ENCODE measurements around the gene MAN2C1.
"Not testable (repeated sequence)": the region's sequence is repeated elsewhere in the genome, so short reads cannot be mapped to it uniquely, and the experiment has no call there.

MAN2C1 gene

DNA sequence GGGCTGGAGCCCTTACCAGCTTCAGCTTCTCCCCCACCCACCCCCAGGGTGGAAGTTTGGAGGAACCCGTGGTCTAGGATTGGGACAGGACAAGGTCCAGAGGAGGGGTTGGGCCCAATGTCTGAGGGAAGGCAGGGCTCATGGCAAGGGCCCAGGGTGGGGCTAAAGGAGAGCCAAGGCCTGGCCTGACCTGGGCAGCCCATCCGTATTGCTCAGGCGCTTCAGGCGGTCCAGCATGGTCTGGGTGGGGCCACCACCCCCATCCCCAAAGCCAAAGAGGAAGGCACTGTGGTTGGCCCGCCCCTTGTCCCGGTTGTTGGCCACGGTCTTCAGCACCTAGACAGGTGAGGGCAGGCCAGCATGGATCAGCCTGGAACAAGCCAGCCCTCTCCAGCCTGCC is 7.6 kb downstream of the MAN2C1 start:
- DNase-seq: no peak

GRCh38 chr15:75360391-75360790 is 8.0 kb downstream of the MAN2C1 start:
- no peak for DNase-seq

DNA sequence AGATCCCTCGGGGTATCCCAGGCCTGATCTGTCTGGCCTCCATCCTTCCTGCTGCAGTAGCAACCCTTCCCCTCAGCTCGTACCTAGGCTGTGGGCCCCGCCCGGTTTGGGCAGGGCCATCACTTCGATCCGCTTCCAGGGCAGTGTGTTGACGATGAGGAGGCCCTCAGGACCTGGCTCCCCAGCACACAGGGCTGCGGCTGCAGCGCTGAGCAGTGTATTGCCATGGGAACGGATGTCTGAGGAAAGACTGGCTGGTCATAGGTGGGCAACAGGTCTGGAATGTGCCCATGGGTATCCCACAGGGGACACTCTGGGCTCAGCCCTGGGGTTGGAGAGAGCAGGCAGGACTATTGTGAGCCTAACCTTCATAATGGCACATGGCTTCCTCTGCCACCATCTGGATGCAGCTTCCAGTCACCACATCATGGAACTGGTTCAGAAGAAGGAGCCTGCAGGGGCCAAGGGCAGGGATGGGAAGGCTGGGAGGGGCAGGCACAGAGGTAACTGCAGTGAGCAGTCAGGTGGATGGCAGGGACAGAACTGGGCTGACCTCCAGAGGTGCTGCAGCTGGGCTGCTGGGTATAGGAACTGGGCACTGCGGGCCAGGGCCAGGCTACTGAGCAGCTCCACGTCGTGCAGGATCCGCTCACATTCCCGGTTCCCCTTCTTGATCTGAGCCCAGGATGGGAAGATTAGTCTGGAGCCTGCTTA is 8.7 kb downstream of the MAN2C1 start:
- no peak for DNase-seq

DNA sequence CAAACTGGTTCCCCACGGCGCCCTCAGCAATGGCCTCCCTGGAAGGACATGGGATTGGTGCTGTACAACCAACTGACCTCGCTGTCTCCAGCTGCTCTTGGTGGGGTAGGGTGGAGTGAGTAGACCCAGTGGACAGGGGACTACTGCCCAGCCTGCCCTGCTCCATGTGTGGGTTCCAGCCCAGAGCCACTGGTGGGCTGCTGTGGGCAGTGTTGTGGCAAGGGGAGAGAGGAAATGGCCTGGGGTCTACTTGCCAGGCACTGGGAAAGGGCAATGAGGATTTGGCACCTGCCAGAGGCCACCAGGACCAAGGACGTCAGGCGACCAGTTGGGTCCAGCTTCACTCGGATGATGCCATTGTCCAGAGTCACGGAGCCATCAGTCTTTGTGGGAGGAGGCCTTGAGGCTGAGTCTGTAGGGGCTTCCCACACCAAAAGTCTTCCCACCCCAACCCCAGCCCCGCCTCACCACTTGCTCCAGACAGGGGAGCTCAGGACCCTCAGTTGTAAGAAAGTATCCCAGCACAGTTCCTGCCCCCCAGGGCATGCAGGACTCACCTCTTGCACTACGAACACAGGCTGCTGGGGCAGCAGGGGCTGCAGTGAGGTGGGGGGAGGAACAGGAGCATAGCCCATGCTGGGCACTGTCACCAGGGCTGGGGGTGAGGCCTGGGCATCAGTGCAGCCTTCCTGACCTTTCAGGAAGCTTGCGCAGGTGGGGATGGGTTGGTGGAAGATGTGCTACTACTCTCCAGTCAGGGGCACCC is 9.5 kb downstream of the MAN2C1 start:
- DNase-seq: no peak

DNA sequence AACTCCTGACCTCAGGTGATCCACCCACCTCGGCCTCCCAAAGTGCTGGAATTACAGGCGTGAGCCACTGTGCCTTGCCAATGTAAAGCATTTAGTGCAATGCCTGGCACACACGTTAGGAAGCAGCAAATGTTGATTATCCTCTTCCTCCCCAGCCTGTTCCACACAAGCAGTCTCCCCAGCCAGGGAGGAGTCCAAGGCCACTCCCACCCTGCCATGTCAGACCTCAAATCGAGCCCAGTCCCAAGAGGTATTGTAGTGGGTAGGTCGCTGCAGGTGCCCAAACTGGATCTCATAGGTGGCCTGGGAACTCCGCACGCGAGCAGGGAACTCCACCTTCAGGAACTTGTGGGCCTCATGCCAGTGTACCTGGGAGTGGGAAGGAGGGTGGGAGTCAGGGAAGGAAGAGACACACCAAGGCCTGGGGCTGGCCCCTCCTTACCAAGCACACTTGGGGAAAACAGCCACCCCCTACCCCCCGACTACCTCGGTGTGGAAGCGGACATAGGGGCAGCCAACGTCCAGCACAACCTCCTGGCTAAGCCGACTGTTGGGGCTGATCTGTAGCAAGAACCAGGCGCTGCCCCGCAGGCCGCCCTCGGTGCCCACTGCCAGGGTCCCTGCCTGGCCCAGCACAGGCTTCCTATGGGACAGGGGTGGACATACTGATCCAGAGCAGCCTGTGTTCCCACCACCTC is 10.3 kb downstream of the MAN2C1 start:
- no peak for DNase-seq

- DNase-seq: no peak
Measured at GRCh38 chr15:75356517-75356916, 11.9 kb downstream of the MAN2C1 start.

- DNase-seq: no peak
Measured at GRCh38 chr15:75356006-75356405, 12.4 kb downstream of the MAN2C1 start.

DNA sequence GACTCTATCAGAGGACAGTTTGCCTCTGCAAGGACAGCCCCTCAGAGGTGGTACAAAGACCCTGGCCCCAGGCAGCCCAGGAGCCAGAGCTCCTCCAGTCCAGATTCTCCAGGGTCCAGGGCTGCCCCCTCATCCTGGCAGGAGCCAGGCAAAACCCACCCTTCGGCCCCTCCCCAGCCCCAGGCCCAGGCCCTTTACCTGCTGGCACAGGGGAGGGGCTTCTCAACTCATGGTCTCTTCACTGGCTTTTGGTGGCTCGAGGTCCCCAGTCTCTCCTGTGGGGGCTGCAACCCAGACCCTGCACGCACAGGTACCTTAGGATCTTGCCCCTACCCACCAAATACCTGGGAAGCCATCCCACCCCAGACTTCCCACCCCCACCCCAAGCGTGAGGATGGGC is 13.0 kb downstream of the MAN2C1 start:
- no peak for DNase-seq

DNA sequence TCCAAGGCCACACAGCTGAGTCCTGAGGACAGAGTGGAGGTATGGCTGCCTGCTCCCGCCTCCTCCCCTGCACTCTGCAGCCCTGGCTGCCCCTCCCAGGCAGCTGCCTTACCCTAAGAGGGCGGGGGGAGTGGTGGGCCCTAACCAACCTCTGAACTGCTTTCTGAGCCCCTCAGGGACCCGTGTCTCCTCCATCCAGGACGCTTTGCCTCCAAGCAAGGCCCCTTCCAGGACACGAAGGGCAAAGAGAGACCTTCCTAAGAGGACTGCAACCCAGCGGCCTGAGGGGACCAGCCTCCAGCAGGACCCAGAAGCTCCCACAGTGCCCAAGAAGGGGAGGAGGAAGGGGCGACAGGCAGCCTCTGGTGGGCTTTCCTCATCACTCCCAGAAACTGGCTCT is 14.0 kb downstream of the MAN2C1 start:
- DNase-seq: no peak

DNA sequence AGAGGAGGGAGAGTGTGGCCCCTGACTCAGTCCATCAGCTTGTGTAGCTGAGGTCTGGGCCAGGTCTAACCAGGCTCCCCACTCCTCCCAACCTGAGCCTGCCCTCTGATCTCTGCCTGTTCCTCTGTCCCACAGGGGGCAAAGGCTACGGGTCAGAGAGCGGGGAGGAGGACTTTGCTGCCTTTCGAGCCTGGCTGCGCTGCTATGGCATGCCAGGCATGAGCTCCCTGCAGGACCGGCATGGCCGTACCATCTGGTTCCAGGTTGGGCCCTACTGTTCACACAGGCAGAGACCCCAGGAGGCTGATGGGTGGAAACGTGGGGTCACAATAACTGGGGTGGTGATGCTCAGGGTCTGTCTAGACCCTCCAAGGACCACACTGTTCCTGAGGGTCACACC is 14.8 kb downstream of the MAN2C1 start:
- no peak for DNase-seq

- DNase-seq: no peak
Measured at GRCh38 chr15:75352186-75353080, 16.0 kb downstream of the MAN2C1 start.

- DNase-seq: no peak
Measured at GRCh38 chr15:75350601-75351361, 17.6 kb downstream of the MAN2C1 start.

GRCh38 chr15:75349851-75350588 is 18.4 kb downstream of the MAN2C1 start:
- DNase-seq: peak; percentile 82

DNA sequence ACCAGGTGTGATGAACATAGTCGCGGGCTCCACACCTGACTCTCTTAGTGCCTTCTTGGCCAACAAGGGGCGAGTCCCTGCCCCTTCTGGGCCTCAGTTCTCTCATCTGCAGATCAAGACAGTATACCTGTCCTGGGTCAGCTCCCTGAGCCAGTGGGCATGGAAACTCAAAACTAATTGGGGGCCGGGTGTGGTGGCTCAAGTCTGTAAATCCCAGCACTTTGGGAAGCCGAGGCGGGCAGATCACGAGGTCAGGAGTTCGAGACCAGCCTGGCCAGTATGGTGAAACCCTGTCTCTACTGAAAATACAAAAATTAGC is 19.1 kb downstream of the MAN2C1 start:
- not testable (repeated sequence) for DNase-seq

DNA sequence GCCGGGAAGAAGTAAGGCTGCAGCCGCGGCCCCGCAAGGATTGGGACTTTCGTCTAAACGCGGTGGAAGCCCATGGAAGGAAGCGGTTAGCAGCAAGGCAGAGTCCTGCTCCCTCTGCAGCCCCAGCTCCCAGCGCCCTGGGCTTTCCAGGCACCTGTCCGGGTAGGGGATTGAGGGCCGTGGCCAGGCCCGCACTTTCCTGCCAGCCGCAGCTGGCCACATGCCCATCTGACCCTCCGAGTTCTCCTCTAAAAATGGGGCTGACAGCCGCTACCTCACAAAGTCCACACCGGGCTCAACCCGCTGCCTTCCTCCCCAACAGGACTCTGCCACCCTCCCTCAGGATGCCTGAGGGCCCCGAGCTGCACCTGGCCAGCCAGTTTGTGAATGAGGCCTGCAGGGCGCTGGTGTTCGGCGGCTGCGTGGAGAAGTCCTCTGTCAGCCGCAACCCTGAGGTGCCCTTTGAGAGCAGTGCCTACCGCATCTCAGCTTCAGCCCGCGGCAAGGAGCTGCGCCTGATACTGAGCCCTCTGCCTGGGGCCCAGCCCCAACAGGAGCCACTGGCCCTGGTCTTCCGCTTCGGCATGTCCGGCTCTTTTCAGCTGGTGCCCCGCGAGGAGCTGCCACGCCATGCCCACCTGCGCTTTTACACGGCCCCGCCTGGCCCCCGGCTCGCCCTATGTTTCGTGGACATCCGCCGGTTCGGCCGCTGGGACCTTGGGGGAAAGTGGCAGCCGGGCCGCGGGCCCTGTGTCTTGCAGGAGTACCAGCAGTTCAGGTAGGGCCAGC is 19.7 kb downstream of the MAN2C1 start:
- no peak for DNase-seq

- no peak for DNase-seq
Measured at GRCh38 chr15:75348034-75348561, 20.3 kb downstream of the MAN2C1 start.

- DNase-seq: peak; percentile 57
Measured at GRCh38 chr15:75347222-75348033, 21.0 kb downstream of the MAN2C1 start.

DNA sequence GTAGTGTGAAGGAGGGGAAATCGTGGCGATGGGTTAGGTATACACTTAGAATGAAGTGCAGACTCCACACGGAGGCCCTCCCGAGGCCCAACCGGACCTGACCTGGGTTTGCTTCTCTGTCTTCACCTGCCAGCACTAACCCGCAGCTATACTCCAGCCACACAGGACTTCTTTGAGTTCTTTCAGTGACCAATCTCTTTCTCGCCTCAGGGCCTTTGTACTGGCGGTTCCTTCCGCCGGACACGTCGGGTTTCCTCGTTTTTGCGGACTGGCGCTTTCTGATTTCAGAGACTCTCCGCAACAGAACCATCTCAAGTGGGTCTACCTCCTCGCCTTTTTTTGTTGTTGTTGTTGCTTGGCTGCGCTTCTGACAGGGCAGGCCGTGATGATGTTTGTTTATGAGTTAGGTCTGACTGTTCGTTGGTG is 21.6 kb downstream of the MAN2C1 start, which contains the start of gene NEIL1:
TSS of gene NEIL1 (plus strand) at position 244 of the 426 bp plus-strand sequence. CDS start 1,867 bp downstream, outside the sequence.
- DNase-seq: no peak

DNA sequence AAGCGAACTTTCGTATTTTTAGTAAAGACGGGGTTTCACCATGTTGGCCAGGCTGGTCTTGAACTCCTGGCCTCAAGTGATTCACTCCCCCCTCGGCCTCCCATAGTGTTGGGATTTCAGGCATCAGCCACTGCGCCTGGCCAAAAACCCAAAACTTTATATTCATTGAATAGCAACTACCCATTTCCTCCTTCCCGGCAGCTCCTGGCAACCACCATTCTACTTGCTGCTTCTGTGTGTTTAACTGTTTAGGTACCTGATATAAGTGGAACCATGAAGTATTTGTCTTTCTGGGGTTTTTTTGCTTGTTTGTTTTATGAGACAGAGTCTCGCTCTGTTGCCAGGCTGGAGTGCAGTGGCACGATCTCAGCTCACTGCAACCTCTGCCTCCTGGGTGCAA is 24.5 kb downstream of the MAN2C1 start:
- not testable (repeated sequence) for DNase-seq

Data from activated gamma-delta T cell treated with Interleukin-2 at 50 U/mL for 16 hours (primary cell).